NB4 (cell line): Measurements from ENCODE around the gene LTB4R.

Source experiments
- DNase-seq: peaks from one replicate; pipeline ENCODE4 v3.0.0; 2010; ENCODE audit warnings: low read depth
- H3K4me3 ChIP-seq: one replicate; pipeline ENCODE4 v1.5.1; 2011; ENCODE audit warnings: mild to moderate bottlenecking, low read depth, low read length, moderate library complexity
- MYC ChIP-seq: IDR thresholded peaks from 2 replicates; pipeline ENCODE4 v1.6.1; 2011; ENCODE audit warnings: low read depth, low read length
- POLR2A ChIP-seq: IDR thresholded peaks from 2 replicates; pipeline ENCODE4 v1.6.1; 2011; ENCODE audit warnings: mild to moderate bottlenecking; ENCODE audit not compliant: insufficient read length; ENCODE audit errors: extremely low read depth
- TF ChIP-seq, protein P1 (sequence below): IDR thresholded peaks from one replicate; pipeline ENCODE4 v1.5.1; 2012; ENCODE audit warnings: low read depth, low read length
- TF ChIP-seq, protein P2 (sequence below): IDR thresholded peaks from 2 replicates; pipeline ENCODE4 v1.6.1; 2011; ENCODE audit warnings: low read depth, low read length

Gene LTB4R

DNA sequence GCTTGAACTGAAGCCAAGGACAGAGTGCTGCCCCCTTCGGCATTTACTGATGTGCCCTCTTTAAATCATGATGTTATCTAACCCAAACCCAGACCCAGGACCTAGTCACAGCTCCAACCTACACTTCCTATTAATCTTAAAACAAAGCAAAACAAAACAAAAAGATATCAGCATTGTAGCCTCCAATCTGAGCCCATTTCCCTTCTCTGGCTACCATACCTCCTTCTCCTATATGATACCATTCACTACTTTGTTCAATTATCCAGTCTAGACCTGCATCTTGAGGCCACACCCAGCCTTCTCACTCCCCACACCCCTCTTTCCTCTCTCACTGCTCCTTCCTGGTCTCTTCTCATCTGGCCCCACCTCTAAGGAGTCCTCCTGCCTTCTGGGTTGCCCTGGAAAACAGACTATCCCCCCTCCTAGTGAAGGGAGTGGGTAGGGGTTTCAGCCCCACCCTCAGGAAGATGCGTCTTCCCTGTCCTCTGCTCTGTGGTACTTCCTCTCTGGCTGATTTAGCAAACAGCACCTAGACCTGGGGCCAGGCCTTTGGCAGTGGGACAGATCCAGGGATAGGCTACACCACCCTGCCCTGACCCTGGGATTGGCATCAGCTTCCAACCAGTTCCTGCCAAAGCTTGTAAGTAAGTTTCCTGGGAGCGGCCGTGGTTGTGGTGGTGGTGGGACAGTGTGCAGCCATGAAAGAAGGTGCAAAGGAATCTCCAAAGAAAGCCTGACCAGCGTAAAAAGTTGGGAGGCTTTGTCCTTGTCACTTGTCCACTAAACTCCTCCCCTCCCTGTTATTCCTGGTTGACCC, 3.3 kb downstream of the LTB4R start:
- DNase-seq, result no peak
- no peak overlapping the region for H3K4me3 ChIP-seq
- no peak for TF ChIP-seq MYC
- TF ChIP-seq, protein P1, sequence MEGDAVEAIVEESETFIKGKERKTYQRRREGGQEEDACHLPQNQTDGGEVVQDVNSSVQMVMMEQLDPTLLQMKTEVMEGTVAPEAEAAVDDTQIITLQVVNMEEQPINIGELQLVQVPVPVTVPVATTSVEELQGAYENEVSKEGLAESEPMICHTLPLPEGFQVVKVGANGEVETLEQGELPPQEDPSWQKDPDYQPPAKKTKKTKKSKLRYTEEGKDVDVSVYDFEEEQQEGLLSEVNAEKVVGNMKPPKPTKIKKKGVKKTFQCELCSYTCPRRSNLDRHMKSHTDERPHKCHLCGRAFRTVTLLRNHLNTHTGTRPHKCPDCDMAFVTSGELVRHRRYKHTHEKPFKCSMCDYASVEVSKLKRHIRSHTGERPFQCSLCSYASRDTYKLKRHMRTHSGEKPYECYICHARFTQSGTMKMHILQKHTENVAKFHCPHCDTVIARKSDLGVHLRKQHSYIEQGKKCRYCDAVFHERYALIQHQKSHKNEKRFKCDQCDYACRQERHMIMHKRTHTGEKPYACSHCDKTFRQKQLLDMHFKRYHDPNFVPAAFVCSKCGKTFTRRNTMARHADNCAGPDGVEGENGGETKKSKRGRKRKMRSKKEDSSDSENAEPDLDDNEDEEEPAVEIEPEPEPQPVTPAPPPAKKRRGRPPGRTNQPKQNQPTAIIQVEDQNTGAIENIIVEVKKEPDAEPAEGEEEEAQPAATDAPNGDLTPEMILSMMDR, result no peak
- TF ChIP-seq POLR2A, result no peak
- TF ChIP-seq, protein P2, sequence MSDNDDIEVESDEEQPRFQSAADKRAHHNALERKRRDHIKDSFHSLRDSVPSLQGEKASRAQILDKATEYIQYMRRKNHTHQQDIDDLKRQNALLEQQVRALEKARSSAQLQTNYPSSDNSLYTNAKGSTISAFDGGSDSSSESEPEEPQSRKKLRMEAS, result no peak

DNA sequence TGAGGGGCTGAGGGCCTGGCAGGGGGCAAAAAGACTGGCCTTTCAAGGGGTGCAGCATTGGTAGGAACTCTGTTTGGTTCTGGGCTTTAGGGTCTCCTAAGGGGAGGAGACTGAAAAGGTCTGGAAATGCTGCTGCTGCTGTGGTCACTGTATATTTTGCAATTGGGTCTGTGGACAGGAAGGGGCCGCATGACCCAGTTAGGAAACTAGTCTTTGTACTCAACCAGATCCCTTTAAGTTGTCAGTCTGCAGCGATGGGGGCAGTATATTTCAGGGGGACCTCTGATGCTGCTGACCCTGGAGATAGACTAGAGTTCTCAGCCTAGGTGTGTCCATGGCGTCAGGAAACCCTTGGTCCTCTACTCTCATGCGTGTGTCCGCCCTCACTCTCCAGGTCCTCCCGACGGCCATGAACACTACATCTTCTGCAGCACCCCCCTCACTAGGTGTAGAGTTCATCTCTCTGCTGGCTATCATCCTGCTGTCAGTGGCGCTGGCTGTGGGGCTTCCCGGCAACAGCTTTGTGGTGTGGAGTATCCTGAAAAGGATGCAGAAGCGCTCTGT, 4.0 kb downstream of the LTB4R start:
- TF ChIP-seq POLR2A, result no peak
- TF ChIP-seq, protein P2, result no peak
- TF ChIP-seq, protein P1, result no peak
- TF ChIP-seq MYC, result no peak
- H3K4me3 ChIP-seq, result no peak overlapping the region
- DNase-seq, result no peak

DNA sequence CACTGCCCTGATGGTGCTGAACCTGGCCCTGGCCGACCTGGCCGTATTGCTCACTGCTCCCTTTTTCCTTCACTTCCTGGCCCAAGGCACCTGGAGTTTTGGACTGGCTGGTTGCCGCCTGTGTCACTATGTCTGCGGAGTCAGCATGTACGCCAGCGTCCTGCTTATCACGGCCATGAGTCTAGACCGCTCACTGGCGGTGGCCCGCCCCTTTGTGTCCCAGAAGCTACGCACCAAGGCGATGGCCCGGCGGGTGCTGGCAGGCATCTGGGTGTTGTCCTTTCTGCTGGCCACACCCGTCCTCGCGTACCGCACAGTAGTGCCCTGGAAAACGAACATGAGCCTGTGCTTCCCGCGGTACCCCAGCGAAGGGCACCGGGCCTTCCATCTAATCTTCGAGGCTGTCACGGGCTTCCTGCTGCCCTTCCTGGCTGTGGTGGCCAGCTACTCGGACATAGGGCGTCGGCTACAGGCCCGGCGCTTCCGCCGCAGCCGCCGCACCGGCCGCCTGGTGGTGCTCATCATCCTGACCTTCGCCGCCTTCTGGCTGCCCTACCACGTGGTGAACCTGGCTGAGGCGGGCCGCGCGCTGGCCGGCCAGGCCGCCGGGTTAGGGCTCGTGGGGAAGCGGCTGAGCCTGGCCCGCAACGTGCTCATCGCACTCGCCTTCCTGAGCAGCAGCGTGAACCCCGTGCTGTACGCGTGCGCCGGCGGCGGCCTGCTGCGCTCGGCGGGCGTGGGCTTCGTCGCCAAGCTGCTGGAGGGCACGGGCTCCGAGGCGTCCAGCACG, 4.7 kb downstream of the LTB4R start:
- no peak for DNase-seq
- no peak overlapping the region for H3K4me3 ChIP-seq
- TF ChIP-seq MYC, result no peak
- TF ChIP-seq, protein P1, result no peak
- TF ChIP-seq, protein P2, result no peak
- TF ChIP-seq POLR2A, result no peak

DNA sequence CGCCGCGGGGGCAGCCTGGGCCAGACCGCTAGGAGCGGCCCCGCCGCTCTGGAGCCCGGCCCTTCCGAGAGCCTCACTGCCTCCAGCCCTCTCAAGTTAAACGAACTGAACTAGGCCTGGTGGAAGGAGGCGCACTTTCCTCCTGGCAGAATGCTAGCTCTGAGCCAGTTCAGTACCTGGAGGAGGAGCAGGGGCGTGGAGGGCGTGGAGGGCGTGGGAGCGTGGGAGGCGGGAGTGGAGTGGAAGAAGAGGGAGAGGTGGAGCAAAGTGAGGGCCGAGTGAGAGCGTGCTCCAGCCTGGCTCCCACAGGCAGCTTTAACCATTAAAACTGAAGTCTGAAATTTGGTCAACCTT, 5.3 kb downstream of the LTB4R start:
- H3K4me3 ChIP-seq, result no peak overlapping the region
- TF ChIP-seq POLR2A, result no peak
- TF ChIP-seq, protein P2, result no peak
- no peak for TF ChIP-seq MYC
- TF ChIP-seq, protein P1, result no peak
- DNase-seq, result no peak

DNA sequence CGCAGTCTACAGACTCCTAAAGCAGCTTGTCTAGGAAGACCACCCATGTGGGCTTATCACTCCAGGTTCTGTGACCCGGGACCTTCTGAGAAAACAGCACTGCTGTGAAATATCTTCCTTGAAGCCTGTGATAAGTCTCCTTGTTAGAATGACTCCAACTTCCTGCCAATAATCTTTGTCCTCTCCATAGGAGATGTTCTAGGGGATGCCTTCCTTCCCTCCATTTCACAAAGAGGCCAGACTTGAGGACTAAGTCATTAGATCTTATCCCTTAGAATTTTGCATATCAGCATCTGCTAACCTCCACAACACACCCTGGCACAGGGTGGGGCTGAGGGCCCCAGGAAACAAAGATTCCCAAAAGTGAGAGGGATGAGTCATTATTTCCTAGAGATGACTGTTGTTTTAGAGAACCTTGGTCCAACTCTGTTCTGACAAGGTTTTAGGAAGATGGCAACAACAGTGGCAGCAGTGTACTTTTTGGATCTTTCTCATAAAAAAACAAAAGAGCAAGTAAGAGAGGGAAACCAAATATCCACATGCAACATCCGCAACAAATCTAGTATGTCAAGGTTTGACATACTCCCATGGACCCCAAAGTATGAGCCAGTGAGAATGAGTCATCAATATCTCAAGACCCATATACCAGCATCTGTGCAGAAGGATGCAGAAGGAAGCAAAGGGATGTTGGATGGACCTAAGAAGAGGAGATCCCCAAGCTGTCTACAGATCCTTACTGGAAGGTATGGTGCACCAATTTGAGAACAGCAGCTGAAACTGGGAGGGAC, 6.0 kb downstream of the LTB4R start:
- no peak for TF ChIP-seq MYC
- TF ChIP-seq, protein P1, result no peak
- TF ChIP-seq POLR2A, result no peak
- DNase-seq, result no peak
- no peak overlapping the region for H3K4me3 ChIP-seq
